ENCODE data around the gene SDK1.

SDK1 gene

DNA sequence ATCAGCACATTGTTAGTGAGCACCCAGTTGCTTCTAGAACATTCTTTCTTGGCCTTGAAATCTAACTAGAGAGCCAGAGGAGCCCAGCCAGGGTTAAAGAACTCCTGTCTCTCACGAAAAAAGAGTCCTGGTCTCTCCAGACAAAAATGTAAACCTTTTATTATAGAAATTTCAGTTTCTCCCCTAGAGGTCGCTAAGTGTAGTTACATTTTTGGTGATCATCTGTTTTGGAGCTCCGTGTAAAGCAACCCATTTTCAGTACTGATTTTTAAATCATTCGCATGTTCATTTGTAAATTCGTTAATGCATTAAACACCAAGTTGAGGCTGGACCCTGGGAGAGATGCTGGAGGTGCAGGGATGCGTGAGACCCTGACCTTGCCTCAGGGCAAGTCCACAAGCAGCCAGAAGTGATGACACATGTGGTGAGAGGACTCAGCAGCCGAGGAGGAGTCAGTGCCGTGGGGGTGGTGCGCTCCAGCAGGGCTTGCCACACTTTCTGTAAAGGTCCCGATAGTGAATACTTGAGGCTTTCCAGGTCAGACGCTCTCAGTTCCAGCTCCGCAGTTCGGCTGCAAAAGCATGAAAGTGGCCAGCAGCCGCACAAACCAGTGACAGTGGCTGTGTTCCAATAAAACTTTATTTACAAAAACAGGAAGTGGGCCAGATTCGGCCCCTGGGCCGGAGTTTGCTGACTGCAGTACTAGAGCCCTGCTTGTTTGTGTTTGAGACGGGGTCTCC is 802.5 kb downstream of the SDK1 start:
- no peak for DNase-seq (ENCODE audit: low spot score)

DNA sequence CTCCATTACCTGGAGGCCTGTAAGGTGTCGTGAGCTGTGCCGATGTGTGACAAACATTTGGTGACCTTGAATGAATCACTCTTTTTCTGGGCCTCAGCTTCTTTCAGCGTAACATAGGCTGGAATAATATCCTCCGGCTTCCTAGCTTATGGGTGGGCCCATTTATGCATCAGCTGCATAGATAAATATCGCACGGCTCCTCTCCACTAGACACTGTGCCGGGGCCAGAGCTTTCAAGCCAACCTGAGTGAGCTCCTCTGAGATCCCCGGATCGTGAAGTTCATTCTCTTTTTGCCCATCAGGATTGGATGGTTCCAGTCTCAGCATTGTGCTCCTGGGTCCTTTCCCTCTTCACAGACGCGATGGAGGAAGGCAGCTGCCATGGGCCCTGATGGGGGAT is 806.8 kb downstream of the SDK1 start:
- no peak for DNase-seq (ENCODE audit: low spot score)

DNA sequence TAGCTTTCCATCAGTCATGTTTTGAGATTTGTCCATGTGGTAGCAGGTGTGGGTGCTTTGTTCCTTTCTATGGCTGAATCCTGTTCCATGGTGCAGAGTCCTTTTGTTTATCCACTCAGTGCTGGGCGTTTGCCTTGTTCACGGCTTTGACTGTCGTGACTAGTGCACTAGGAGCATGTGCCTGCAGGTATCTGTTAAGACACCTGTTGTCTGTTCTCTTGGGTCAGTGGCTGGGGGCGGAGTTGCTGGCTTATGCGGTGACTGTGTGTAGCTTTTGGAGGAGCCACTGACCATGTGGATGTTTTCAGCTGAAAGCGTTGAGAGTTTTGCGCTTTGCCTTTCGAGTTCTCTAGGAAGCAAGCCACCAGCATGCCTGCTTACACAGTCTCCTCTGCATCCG is 807.9 kb downstream of the SDK1 start:
- DNase-seq (ENCODE audit: low spot score), result no peak

DNA sequence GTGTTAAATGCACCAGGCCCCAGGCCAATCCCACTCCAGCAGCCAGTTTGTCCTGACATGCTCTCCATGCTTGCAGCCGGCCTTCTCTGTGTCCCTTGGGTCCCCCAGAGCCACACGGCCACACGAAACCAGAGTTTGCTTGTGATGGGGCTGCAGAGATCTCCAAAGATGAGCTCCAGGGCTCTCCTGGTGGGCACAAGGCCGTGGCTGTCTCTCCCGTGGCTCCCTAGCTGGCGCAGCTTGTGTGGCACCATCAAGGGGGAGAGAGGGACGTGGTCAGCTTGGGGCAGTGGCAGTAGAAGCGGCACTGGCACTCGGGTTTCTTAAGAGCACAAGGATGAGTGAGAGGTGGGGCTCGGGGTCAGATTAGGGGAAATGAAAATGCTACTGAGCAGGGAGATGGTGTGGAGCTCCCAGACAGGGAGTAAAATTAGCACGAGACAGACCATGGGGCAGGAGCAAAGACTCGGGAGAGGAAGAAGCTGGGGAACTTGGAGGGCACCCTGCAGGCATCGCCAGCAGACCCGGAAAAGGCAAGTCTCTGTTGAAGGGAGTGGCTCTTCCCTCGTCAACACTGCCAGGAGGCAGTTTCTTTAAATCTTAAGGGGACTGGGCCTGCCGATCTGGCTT is 808.5 kb downstream of the SDK1 start:
- DNase-seq (ENCODE audit: low spot score), result no peak

DNA sequence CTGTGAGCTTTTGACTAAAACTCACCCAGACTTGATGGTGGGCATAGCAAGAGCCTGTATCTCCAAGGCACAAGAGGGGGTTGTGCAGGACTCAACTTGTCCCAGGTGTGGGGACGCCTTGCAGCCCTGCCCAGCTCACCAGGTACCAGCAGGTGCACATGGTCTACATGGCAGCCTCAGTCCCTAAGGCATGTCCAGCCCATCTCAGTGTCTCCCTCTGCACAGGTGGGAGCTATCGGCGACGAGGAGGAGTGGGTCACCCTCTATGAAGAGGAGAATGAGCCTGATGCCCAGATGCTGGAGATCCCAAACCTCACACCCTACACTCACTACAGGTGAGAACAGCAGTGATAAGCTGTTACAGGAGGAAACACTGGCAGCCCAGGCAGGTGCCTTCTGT is 809.4 kb downstream of the SDK1 start:
- DNase-seq (ENCODE audit: low spot score), result no peak

DNA sequence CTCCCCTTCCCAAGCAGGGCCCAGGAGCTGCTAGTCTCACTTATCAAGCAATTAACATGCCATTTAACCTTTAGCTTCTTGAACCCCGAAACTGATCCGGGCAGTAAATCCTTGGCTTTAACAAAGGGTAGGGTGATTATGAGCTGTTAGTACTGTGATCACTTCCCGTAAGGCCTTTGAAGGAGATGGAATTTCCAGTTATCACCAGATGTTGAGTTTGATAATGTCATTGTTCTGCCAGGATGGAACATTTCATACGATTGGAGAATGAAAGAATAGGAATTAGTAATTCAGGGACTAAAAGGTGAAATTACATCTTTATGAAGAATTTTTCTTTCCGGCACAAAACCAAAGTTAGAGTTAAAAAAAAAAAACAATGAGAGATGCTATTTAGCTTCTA is 810.1 kb downstream of the SDK1 start:
- no peak for DNase-seq (ENCODE audit: low spot score)

DNA sequence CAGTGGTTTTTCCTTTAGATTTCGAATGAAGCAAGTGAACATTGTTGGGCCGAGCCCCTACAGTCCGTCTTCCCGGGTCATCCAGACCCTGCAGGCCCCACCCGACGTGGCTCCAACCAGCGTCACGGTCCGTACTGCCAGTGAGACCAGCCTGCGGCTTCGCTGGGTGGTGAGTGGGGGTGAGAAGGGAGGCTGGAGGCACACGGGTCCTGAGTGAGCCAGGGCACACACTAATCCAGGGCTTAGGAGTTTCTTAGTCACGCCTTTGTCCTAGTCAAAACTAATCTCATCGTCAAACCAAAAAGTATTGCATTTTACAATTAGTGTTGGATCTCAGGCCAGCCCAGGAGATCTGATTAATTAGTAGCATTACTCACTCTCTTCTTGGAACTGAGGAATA is 812.2 kb downstream of the SDK1 start:
- DNase-seq (ENCODE audit: low spot score), result no peak

DNA sequence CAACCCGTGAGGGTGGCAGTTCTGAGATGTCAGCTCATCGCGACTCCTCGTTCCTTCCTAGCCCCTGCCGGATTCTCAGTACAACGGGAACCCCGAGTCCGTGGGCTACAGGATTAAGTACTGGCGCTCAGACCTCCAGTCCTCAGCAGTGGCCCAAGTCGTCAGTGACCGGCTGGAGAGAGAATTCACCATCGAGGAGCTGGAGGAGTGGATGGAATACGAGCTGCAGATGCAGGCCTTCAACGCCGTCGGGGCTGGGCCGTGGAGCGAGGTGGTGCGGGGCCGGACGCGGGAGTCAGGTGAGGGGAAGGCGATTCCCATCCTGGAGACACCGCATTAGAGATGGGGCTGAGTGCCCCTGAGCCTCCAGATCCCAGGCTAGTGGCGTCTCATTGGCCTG is 812.9 kb downstream of the SDK1 start:
- DNase-seq (ENCODE audit: low spot score), result no peak

DNA sequence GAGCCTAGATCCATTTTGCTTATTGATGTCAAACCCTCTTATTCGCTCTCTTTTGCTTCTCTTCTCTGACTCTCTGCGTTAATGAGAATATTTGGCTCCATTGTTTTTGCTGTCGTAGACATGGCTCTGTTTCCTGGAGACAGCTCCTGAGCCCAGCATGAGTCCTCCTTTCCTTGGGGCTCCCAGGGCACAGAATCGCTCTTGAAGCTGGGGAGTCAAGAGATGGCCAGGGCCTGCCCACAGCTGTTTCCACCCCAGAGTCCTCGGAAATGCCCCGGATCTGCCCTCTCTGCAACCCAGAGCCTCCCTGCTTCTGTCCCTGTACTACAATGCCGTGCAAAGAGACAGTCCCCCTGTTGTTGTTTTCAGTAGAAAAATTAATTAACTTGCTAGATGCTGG is 814.4 kb downstream of the SDK1 start:
- DNase-seq (ENCODE audit: low spot score), result no peak

DNA sequence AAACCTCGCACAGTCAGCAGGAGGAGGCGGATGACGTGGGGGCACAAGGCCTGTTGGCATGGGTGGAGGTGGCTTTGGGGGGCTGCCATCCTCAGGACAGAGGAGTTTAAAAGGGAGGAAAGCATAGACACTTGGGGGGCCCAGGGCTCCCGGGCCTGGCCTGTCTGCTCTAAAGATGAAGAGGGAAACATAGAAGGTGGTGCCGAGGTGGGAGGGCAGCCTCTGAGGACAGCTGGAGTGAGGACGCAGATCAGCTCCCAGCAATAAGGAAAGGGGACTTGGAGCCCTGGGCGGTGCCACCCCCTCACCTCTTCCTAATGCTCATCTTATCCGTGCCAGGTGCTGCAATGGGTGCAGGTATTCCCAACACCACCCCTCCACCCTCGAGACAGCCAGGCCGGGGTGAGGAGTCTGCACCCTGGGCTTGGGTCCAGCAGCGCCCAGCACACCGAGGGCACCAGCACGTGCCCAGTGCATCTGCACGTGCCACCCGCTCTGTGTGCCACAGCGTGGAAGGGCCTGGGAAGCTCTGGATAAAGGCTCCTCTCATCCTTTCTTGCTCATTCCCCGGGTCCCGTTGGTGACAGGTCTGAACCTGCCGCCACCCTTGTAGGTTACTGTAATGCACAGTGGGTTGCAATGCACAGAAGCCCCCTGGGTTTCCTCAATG is 815.0 kb downstream of the SDK1 start:
- no peak for DNase-seq (ENCODE audit: low spot score)

DNA sequence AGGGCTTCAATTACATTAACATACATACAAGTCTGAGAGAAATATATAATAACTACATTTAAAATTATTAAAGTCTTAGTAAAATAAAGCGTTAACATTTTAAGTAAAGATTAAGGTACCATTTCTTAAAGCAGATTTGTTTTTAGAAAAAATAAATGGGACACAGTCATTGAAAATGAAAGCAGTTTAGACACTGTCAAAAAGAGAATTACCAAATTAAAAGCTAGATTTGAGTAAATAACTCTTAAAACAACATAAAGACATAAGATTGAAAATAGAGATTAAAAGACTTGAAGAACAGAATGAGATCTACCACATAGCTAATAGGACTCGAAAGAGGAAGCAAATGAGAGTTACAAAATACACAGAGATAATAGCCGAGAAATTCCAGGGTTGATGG is 818.8 kb downstream of the SDK1 start:
- DNase-seq (ENCODE audit: low spot score), result no peak

DNA sequence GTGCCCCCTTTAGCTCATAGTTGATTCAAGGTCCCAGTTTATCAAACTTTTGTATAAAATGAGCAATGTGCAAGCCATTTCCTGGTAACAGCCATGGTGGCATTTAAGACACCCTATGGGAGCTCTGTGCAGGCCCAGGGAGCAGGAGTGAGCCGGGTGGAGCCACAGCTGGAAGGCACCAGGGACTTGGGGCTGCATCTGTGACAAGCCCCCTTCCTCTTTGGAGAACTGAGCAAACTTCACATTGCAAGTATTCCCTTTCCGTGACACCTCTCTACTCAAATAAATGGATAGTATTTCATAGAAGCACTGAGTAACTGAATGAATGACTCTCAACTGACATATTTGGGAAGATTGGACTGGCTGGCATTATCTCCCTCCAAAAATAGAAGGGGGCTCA is 822.3 kb downstream of the SDK1 start:
- DNase-seq (ENCODE audit: low spot score), result no peak

DNA sequence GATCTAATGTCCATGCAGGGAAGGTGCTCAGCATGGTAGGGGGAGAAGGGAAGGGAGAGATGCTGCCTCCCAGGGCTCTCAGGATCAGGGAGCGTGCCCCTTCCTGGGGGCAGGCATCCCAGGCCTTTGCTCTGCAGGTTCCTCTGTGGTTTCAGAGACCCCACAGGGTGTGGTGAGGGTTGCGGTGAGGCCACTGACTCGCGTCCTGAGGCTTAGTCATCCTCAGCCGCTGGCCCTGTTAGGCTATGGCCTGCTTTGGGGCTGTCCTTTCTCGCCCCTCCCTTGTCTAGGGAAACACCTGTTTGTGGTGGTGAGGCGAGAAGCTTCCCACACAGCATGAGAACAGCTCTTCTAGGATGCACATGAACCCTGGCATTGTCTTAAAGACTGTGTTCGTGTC is 822.8 kb downstream of the SDK1 start:
- no peak for DNase-seq (ENCODE audit: low spot score)

DNA sequence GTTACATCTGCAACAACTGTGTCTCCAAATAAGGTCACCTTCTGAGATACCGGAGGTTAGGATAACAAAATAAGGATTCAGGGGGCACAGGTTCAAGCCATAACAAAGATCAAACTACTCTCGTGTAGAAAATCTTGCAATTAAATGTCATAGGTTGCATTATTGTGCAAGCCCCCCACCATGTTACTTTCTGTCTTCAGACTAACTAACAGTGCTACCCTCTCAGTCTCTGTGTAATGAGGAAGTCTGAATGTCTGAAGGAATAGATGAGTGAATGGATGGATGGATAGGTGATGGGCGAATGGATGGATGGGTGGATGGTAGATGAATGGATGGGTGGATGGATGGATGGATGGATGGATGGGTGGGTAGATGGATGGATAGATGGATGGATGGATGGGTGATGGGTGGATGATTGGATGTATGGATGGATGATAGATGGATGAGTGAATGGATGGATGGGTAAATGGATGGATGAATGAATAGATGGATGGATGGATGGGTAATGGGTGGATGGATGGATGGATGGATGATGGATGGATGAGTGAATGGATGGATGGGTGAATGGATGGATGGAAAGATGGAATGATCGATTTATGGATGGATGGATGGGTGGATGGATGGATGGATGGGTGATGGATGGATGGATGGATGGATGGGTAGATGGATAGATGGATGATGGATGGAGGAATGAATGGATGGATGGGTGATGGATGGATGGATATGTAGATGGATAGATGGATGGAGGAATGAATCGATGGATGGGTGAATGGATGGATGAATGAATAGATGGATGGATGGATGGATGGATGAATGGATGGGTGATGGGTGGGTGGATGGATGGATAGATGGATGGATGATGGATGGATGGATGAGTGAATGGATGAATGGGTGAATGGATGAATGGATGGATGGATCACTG is 823.8 kb downstream of the SDK1 start:
- no peak for DNase-seq (ENCODE audit: low spot score)

DNA sequence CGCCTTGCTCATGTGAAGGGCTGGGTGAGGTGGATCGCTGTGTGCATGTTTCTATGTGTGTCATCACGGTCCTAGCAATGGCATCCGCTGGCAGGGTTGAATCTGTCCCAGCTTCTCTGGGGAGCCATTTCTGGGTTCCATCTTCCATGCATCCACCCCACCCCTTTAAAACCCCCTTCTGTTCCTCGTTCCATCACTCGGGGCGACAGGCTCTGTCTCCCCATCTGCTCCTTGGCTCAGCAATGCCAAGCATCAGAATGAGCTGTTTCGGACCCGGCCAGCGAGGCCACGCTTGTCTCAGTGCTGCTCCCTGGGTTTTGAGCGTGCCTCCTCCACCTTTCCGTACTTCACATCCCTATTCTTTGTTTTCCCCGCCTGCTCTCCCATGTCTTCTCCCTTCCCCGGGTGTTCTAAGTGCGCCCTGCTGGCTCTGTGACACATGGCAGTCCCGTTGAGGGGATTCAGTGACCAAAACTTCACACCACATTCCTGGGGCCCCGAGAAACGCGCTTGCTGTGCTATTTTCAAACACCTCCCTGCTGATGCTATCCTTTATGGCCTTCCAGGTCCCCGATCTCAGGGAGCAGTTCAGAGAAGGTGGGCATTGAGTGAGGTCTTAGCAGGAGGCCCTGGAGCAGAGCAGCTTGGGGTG is 827.0 kb downstream of the SDK1 start:
- DNase-seq (ENCODE audit: low spot score), result no peak

DNA sequence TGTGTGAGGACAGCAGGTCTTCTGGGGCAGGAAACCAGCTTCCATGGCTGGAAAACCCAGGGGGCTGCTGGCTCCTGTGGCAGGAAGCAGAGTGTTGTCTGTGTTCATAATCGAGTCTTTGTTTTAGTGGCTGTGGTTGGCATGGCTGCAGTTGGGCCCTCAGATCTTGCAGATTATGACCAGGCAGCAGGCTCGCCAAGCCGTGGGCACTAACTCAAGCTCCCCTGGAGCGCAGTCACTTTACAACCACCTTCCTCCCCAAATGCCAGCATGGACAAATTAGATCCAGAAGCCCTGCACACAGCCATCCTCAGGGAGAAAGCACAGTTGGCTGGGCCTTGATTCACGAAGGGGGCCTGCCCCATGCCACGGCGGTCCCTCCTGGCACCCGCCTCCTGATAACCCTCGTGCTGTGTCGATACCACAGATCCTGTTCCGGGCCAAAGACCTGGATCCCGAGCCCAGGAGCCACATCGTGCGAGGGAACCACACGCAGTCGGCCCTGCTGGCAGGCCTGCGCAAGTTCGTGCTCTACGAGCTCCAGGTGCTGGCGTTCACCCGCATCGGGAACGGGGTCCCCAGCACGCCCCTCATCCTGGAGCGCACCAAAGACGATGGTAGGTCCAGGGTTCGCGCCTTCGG is 828.5 kb downstream of the SDK1 start:
- no peak for DNase-seq (ENCODE audit: low spot score)

DNA sequence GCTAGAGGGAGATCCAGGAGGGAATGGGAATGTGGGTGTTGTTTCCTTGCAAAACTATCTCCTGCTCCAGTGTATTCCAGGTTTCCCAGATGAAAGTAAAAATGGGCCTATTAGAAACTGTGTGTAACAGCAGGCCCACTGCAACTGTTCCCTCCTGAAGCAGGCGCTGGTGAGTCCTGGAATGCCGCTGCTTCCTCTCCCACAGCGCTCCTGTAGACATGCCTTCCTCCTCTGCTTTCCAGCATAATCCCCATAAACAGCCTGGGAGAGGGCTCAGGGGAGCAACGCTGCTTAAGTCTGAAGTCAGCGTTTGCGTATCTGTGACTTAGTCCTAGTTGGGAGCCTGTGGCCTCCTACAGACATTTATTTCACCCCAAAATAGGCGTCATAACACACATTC is 830.0 kb downstream of the SDK1 start:
- no peak for DNase-seq (ENCODE audit: low spot score)

DNA sequence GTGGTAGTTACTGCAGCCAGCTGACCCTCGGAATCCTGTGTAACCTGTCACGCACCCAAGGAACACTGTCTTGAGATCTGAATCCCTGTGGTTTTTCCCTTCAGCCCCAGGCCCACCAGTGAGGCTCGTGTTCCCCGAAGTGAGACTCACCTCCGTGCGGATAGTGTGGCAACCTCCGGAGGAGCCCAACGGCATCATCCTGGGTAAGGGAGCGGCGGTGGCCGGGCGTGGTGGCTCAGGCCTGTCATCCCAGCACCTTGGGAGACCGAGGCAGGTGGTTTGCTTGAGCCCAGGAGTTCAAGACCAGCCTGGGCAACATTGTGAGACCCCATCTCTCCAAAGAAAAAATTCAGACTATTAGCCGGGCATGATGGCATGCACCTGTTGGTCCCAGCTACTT is 831.2 kb downstream of the SDK1 start:
- DNase-seq (ENCODE audit: low spot score), result no peak

DNA sequence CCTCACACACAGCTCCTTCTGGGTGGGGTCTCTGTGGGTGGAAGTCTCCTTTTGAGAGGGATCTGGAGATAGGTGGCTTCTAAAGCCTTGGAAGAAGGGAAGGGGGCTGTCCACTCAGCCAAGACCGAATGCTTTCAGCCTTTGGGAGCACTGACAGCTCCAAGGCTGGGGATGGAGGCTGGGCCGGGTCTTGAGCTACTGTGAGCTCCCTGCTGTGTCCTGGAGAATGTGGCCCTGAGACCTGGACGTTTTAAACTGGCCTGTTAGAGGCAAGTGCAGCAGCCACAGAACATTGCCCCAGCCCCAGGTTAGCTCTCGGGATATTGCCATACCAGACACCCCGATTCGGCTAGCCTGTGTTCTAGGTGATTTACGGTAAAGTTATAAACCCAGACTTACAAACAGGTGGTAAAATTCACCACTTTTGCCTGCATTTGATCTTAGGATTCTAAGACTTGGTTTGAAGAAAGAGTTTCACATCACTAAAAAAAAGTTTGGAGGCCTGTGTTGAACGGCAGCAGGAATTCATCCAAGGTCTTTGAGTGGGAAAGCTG is 832.5 kb downstream of the SDK1 start:
- no peak for DNase-seq (ENCODE audit: low spot score)

DNA sequence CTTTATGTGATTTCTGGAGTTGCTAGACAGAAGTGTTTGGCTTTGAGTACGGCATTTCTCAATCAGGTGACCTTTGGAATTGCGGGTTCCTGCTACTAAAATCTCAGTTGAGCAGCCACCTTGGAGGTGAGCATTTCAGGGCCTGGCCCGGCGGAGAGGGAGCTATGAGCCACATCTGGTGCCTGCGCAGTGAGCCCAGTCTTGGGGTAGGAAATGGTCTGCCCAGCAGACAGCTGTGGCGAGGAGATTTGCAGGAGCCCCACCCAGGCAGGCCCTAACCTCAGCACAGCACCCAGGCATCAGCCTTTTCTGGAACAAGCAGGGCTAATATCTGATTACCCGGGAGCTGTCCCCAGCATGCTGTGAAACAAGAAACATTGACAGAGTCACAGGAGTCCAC is 833.2 kb downstream of the SDK1 start:
- no peak for DNase-seq (ENCODE audit: low spot score)

DNA sequence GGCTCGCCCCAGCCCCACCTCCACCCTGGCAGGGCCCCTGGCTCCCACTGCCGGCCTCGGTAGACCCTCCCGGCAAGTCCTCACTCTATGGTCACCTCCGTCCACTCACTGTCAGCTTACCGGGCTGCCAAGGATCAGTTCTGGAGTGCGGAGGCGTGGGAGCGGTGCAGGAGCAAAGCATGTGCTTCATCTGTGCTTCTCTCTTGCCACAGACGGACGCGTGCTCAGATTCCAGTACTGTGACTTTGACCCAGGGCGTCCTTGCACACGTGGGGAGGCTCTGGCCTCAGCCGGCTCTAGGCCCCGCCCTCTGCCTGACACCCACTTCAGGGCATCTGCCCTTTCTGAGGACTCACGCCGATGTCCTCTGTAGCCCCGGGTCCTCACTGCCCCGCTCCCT is 833.6 kb downstream of the SDK1 start:
- DNase-seq (ENCODE audit: low spot score), result no peak
